Fibroblast of skin of back (primary cell): ENCODE data around the gene HOXD9.

ENCODE experiments used
- DNase-seq: peaks from one replicate; pipeline ENCODE4 v3.0.0-alpha.2; 2013

HOXD9 gene

GRCh38 chr2:176126929-176127773 is 4.6 kb downstream of the HOXD9 start:
- DNase-seq = peak; percentile 65

- no peak for DNase-seq
These were observed 5.2 kb downstream of the HOXD9 start for GRCh38 chr2:176127774-176128072.

GRCh38 chr2:176128172-176128981 is 5.9 kb downstream of the HOXD9 start:
- DNase-seq = peak; percentile 61

- DNase-seq = peak; percentile 92
These were observed 6.7 kb downstream of the HOXD9 start, which contains the start of gene HOXD8 for GRCh38 chr2:176128982-176129796. Gene HOXD8 (plus strand): TSS chr2:176129705. CDS start chr2:176130367, 662 bp downstream.

GRCh38 chr2:176129813-176130146 is 7.3 kb downstream of the HOXD9 start:
- DNase-seq = no peak

GRCh38 chr2:176130147-176130956 is 7.8 kb downstream of the HOXD9 start:
- DNase-seq = peak; percentile 76

GRCh38 chr2:176130957-176131847 is 8.7 kb downstream of the HOXD9 start:
- DNase-seq = no peak

GRCh38 chr2:176131848-176132158 is 9.3 kb downstream of the HOXD9 start:
- no peak for DNase-seq

- peak; percentile 86 for DNase-seq
These were observed 10.0 kb downstream of the HOXD9 start for GRCh38 chr2:176132205-176133171.

- DNase-seq = no peak
These were observed 10.9 kb downstream of the HOXD9 start for GRCh38 chr2:176133389-176133788.

GRCh38 chr2:176134035-176134434 is 11.5 kb downstream of the HOXD9 start:
- DNase-seq = no peak

GRCh38 chr2:176135035-176135440 is 12.5 kb downstream of the HOXD9 start:
- peak; percentile 70 for DNase-seq

GRCh38 chr2:176136374-176137251 is 14.1 kb downstream of the HOXD9 start:
- DNase-seq = peak; percentile 61

- no peak for DNase-seq
These were observed 14.7 kb downstream of the HOXD9 start for GRCh38 chr2:176137252-176137580.

- no peak for DNase-seq
These were observed 15.4 kb downstream of the HOXD9 start for GRCh38 chr2:176137906-176138305.

- no peak for DNase-seq
These were observed 16.0 kb downstream of the HOXD9 start for GRCh38 chr2:176138526-176138922.

- DNase-seq = no peak
These were observed 16.6 kb downstream of the HOXD9 start for GRCh38 chr2:176138923-176139660.
